HEK293T (cell line): ENCODE measurements around the gene SYT17.
A peak's percentile ranks its signal among the peaks of the same experiment; 100 is the strongest.

Experiments used
- CTCF ChIA-PET: fragments of 350-600 bp; formaldehyde crosslinking; extraction: SDS; loops from one replicate; lab custom pipeline; 2021; ENCODE audit warnings: antibody characterized with exemption, inconsistent platforms; lab: Yijun Ruan, JAX
- POLR2A ChIA-PET: fragments of 350-600 bp; formaldehyde crosslinking; extraction: SDS; loops from one replicate; lab custom pipeline; 2020; ENCODE audit warnings: antibody characterized with exemption, inconsistent platforms; lab: Yijun Ruan, JAX
- DNase-seq: peaks from one replicate; pipeline ENCODE4 v3.0.0; 2012; ENCODE audit warnings: mixed read lengths; ENCODE audit errors: extremely low spot score
- ARNT ChIP-seq: fragments of 450-650 bp; IDR thresholded peaks from 2 replicates; pipeline ENCODE4 v1.6.1; 2017; ENCODE audit warnings: mild to moderate bottlenecking
- BHLHE40 ChIP-seq: fragments of 450-650 bp; IDR thresholded peaks from 2 replicates; pipeline ENCODE4 v1.6.1; 2016; ENCODE audit warnings: mild to moderate bottlenecking, moderate library complexity, borderline replicate concordance
- CTBP1 ChIP-seq: fragments of 450-650 bp; IDR thresholded peaks from 2 replicates; pipeline ENCODE4 v1.6.1; 2016; ENCODE audit warnings: borderline replicate concordance
- ELF4 ChIP-seq: fragments of 450-650 bp; IDR thresholded peaks from 2 replicates; pipeline ENCODE4 v1.6.1; 2017; ENCODE audit warnings: antibody characterized with exemption
- FOXA1 ChIP-seq: fragments of 450-650 bp; IDR thresholded peaks from 2 replicates; pipeline ENCODE4 v1.6.1; 2016; ENCODE audit warnings: mild to moderate bottlenecking
- FOXK2 ChIP-seq: fragments of 450-650 bp; IDR thresholded peaks from 2 replicates; pipeline ENCODE4 v1.6.1; 2016; ENCODE audit warnings: mild to moderate bottlenecking
- FOXM1 ChIP-seq: fragments of 450-650 bp; IDR thresholded peaks from 2 replicates; pipeline ENCODE4 v1.6.1; 2017; ENCODE audit warnings: mild to moderate bottlenecking, borderline replicate concordance
- HDGF ChIP-seq: fragments of 450-650 bp; IDR thresholded peaks from 2 replicates; pipeline ENCODE4 v1.6.1; 2017; ENCODE audit warnings: antibody characterized with exemption, borderline replicate concordance
- L3MBTL2 ChIP-seq: fragments of 450-650 bp; conservative IDR thresholded peaks from 2 replicates; pipeline ENCODE4 v1.6.1; 2016; ENCODE audit warnings: mild to moderate bottlenecking
- LEF1 ChIP-seq: fragments of 450-650 bp; IDR thresholded peaks from 2 replicates; pipeline ENCODE4 v1.6.1; 2017; ENCODE audit warnings: mild to moderate bottlenecking, borderline replicate concordance
- NFRKB ChIP-seq: fragments of 450-650 bp; IDR thresholded peaks from 2 replicates; pipeline ENCODE4 v1.6.1; 2016; ENCODE audit warnings: mild to moderate bottlenecking, moderate library complexity
- PKNOX1 ChIP-seq: fragments of 450-650 bp; IDR thresholded peaks from 2 replicates; pipeline ENCODE4 v1.6.1; 2016
- SP1 ChIP-seq: fragments of 450-650 bp; IDR thresholded peaks from 2 replicates; pipeline ENCODE4 v1.6.1; 2017
- SUZ12 ChIP-seq: fragments of 450-650 bp; IDR thresholded peaks from 2 replicates; pipeline ENCODE4 v1.6.1; 2016; ENCODE audit warnings: mild to moderate bottlenecking
- TARDBP ChIP-seq: fragments of 450-650 bp; IDR thresholded peaks from 2 replicates; pipeline ENCODE4 v1.6.1; 2016
- ZNF384 ChIP-seq: fragments of 450-650 bp; IDR thresholded peaks from 2 replicates; pipeline ENCODE4 v1.6.1; 2016

SYT17 gene

GRCh38 chr16:19163215-19163614 lies 4.8 kb upstream of the SYT17 start:
- ChIA-PET POLR2A (no interaction called here), CTCF (interaction anchor here (0.7 kb wide), 1 partner anchor 213 kb away, joined by 6 read pairs; no protein-coding TSS in a partner anchor)
- no peak for DNase-seq
- TF ChIP-seq ELF4 (no peak), TARDBP (no peak), FOXM1 (no peak), HDGF (no peak), NFRKB (no peak), L3MBTL2 (no peak), LEF1 (no peak), FOXK2 (no peak), ARNT (no peak), SUZ12 (no peak), FOXA1 (no peak), CTBP1 (no peak), PKNOX1 (no peak)

GRCh38 chr16:19164285-19164684 lies 3.8 kb upstream of the SYT17 start:
- TF ChIP-seq SUZ12 (no peak), LEF1 (no peak), HDGF (no peak), FOXA1 (no peak), BHLHE40 (no peak), ELF4 (no peak), FOXK2 (no peak), TARDBP (no peak), FOXM1 (no peak), CTBP1 (no peak), ZNF384 (no peak), PKNOX1 (no peak), SP1 (no peak), NFRKB (no peak), ARNT (no peak), L3MBTL2 (no peak)
- POLR2A ChIA-PET, result no interaction called here
- no peak for DNase-seq
- CTCF ChIA-PET, result interaction anchor here (0.5 to 1.2 kb wide), 2 partner anchors 17 to 21 kb away, joined by 3 to 7 read pairs; no protein-coding TSS in a partner anchor

GRCh38 chr16:19165101-19165500 lies 2.9 kb upstream of the SYT17 start:
- DNase-seq, result no peak
- TF ChIP-seq L3MBTL2 (no peak), LEF1 (no peak), BHLHE40 (no peak), ZNF384 (no peak), PKNOX1 (no peak)
- POLR2A ChIA-PET, result no interaction called here
- CTCF ChIA-PET, result interaction anchor here (1.2 kb wide), 1 partner anchor 16 kb away, joined by 3 read pairs; no protein-coding TSS in a partner anchor

GRCh38 chr16:19166500-19166899 lies 1.5 kb upstream of the SYT17 start:
- CTCF ChIA-PET, result no interaction called here
- POLR2A ChIA-PET, result no interaction called here
- DNase-seq, result no peak
- TF ChIP-seq FOXK2, result no peak
- TF ChIP-seq BHLHE40, result no peak
- TF ChIP-seq TARDBP, result no peak
- no peak for TF ChIP-seq L3MBTL2
- TF ChIP-seq PKNOX1, result no peak
- no peak for TF ChIP-seq SP1
- no peak for TF ChIP-seq FOXM1
- TF ChIP-seq SUZ12, result no peak
- no peak for TF ChIP-seq FOXA1
- TF ChIP-seq CTBP1, result no peak
- TF ChIP-seq ZNF384, result no peak
- no peak for TF ChIP-seq HDGF
- no peak for TF ChIP-seq ARNT
- no peak for TF ChIP-seq ELF4
- no peak for TF ChIP-seq NFRKB
- no peak for TF ChIP-seq LEF1

- POLR2A ChIA-PET, result no interaction called here
- peak; percentile 34 for DNase-seq
- CTCF ChIA-PET, result interaction anchor here (1.0 kb wide), 1 partner anchor 82 kb away, joined by 3 read pairs; no protein-coding TSS in a partner anchor
- TF ChIP-seq SUZ12 (no peak), FOXA1 (no peak), SP1 (no peak), ELF4 (no peak), FOXM1 (no peak), ARNT (no peak)
Observed at GRCh38 chr16:19168371-19169081, 486 bp downstream of the SYT17 start.
